Uterus (tissue), 4 donors: ENCODE measurements around the gene HOXA9. TPM values are rescaled to one million over a fixed set of nuclear protein-coding genes. Genes with fewer than 3 reads are reported as not detected.
A peak's percentile ranks its signal among the peaks of the same experiment; 100 is the strongest.

Source experiments
- DNase-seq, 2 donors: peaks; one replicate each; pipeline ENCODE4 v3.0.0-alpha.2; 2019 to 2020
- H3K27ac ChIP-seq, 2 donors: fragments of 200-600 bp; sonication (generic); 1 replicate in 1 of 2; 2 replicates in 1 of 2; pipeline ENCODE4 v1.5.1; 2016 to 2018
- H3K27me3 ChIP-seq, 2 donors: fragments of 200-600 bp; sonication (generic); one replicate each; pipeline ENCODE4 v1.5.1; 2018 to 2019; ENCODE audit warnings: control low read depth in 1 of 2
- H3K36me3 ChIP-seq, 2 donors: fragments of 200-600 bp; sonication (generic); one replicate each; pipeline ENCODE4 v1.5.1; 2019; ENCODE audit warnings: control low read depth in 1 of 2
- H3K4me1 ChIP-seq, 2 donors: fragments of 200-600 bp; sonication (generic); one replicate each; pipeline ENCODE4 v1.5.1; 2018 to 2019; ENCODE audit warnings: control low read depth in 1 of 2
- H3K4me3 ChIP-seq, 2 donors: fragments of 200-600 bp; sonication (generic); 1 replicate in 1 of 2; 2 replicates in 1 of 2; pipeline ENCODE4 v1.5.1; 2018 to 2019; ENCODE audit warnings: mild to moderate bottlenecking in 1 of 2
- H3K9me3 ChIP-seq, 2 donors: fragments of 200-600 bp; sonication (generic); one replicate each; pipeline ENCODE4 v1.5.1; 2019; ENCODE audit warnings: control low read depth in 1 of 2
- POLR2A ChIP-seq, 2 donors: fragments of 450-650 bp; IDR thresholded peaks; one replicate each; pipeline ENCODE4 v1.6.1; 2016; ENCODE audit warnings: antibody characterized with exemption in 2 of 2, mild to moderate bottlenecking in 1 of 2, moderate library complexity in 1 of 2
- intact Hi-C: fragments of 100-400 bp; cut with DNase I; formaldehyde crosslinking; loops from one replicate; pipeline ENCODE4 v1.15.1; 2023; ENCODE audit warnings: low total_unique reads
- total RNA-seq, 4 donors: library from RNA; depleted of rRNA in 3 of 4; stranded (reverse); fragments of >200 nt in 3 of 4; gene quantifications; one replicate each; pipeline versions ENCODE4 v1.1.0 to v1.2.4, GENCODE V29; 2014 to 2023
- TF ChIP-seq, protein P1 (sequence below), 4 experiments: fragments of 200-600 bp in 2 of 4; fragments of 450-650 bp in 2 of 4; sonication (generic) in 2 of 4; IDR thresholded peaks; one replicate each; pipeline ENCODE4 v1.5.1; 2016 to 2019; ENCODE audit warnings: antibody characterized with exemption in 4 of 4, mild to moderate bottlenecking in 2 of 4, moderate library complexity in 1 of 4
- donor health status: DM: yes; HTN: yes; CAD: no.

HOXA9 gene
- total RNA-seq, 4 donors from 2014 or later = 2.3 to 26.4 (median 22.4) TPM

DNA sequence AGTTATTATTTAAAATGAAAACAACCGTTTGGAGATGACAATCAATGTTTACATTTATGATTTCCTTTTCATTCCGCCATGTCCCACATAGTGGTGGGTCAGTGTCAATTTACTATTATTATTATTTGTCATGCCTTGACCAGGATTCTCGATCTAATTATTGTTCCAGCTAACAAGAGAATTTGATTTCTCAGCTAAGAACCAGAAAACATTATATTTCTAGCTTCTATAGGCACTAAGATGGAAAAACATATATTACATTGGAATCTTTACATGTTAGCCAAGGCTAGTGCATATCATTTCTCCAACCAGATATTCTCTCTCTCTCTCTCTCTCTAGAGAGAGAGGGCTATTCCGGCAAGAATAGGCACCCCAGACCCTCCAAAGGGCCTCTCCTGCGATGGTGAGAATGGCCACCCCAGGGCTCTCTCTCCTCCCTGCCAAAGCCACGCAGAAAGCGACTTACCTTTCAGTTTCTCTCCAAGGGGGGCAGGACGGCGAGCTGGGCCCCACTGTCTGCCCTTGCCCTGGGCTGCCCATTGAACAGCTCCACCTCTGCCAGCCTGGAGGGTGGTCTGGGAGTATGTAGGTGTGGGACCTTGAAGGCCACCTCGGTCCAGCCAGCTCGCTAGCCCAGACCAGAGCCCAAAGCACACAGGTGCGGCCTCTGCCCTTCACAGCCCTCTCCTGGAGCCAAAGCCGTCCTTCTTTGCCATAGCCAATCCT is 15.3 kb downstream of the HOXA9 start:
- H3K27me3 ChIP-seq = no peaks in the 10 kb centered on the region
- TF ChIP-seq, protein P1, sequence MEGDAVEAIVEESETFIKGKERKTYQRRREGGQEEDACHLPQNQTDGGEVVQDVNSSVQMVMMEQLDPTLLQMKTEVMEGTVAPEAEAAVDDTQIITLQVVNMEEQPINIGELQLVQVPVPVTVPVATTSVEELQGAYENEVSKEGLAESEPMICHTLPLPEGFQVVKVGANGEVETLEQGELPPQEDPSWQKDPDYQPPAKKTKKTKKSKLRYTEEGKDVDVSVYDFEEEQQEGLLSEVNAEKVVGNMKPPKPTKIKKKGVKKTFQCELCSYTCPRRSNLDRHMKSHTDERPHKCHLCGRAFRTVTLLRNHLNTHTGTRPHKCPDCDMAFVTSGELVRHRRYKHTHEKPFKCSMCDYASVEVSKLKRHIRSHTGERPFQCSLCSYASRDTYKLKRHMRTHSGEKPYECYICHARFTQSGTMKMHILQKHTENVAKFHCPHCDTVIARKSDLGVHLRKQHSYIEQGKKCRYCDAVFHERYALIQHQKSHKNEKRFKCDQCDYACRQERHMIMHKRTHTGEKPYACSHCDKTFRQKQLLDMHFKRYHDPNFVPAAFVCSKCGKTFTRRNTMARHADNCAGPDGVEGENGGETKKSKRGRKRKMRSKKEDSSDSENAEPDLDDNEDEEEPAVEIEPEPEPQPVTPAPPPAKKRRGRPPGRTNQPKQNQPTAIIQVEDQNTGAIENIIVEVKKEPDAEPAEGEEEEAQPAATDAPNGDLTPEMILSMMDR (IDR thresholded peaks at IDR 0.05) = no peak
- TF ChIP-seq POLR2A (IDR thresholded peaks at IDR 0.05) = no peak
- peak overlapping the region; percentile 96 for H3K27ac ChIP-seq
- intact Hi-C loops = loop anchor here (10.0 kb wide), 1 partner anchor 55 kb away; the partner anchor contains the start of gene HOXA1
- no peaks in the 10 kb centered on the region for H3K9me3 ChIP-seq
- peak overlapping the region; percentile 59 to 67 for H3K4me3 ChIP-seq
- H3K4me1 ChIP-seq = no peaks in the 10 kb centered on the region
- H3K36me3 ChIP-seq = no peaks in the 10 kb centered on the region
- DNase-seq = peak; percentile 23 to 39

DNA sequence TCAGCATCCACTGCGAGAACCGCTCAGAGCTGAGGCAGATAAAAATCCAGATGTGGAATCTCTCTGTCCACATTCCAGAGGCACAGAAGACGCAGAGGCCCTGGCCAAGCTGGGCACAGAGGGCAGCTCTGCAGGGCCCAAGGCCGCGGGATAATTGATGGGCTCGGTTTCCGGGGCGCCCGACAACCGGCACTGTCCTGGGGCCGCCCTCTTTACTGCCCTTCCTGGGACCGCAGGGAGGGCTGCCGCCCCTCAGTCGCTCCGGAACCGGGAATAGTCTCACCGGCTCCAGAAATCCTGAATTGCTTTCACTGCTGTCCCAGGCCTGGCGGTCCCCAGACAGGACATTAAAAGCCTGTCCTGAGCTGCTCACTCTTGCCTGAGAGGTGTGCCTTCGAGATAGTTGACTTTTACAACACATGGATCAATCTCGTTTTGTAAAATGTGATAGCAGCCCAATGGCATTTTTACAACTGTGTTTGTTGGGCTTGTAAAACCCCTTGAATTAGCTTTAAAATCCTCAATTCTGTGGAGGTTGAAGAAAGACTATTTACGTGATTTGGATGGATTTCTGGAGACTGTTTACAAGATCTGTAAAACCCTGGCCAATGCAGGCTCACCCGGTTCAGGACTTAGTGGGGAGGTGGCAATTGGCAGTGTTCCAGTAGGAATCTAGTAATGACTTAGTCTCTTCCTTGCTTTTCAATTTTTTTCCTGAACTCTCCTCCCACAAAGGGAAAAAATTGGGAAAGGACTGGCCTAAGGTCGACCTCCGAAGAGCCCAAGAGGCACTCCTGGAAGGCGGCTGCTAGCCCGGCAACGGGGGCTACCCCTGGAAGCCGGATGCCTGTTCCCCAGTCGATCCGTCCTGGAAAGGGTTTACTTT is 16.3 kb downstream of the HOXA9 start:
- peak overlapping the region; percentile 96 for H3K27ac ChIP-seq
- H3K9me3 ChIP-seq = no peaks in the 10 kb centered on the region
- H3K4me1 ChIP-seq = no peaks in the 10 kb centered on the region
- DNase-seq = peak in 1 of 2 donors; percentile 38
- TF ChIP-seq, protein P1 (IDR thresholded peaks at IDR 0.05) = no peak
- TF ChIP-seq POLR2A (IDR thresholded peaks at IDR 0.05) = no peak
- no peaks in the 10 kb centered on the region for H3K36me3 ChIP-seq
- H3K27me3 ChIP-seq = no peaks in the 10 kb centered on the region
- H3K4me3 ChIP-seq = peak overlapping the region; percentile 43 to 59
- intact Hi-C loops = loop anchor here (10.0 kb wide), 1 partner anchor 54 kb away; the partner anchor contains the start of gene HOXA1

DNA sequence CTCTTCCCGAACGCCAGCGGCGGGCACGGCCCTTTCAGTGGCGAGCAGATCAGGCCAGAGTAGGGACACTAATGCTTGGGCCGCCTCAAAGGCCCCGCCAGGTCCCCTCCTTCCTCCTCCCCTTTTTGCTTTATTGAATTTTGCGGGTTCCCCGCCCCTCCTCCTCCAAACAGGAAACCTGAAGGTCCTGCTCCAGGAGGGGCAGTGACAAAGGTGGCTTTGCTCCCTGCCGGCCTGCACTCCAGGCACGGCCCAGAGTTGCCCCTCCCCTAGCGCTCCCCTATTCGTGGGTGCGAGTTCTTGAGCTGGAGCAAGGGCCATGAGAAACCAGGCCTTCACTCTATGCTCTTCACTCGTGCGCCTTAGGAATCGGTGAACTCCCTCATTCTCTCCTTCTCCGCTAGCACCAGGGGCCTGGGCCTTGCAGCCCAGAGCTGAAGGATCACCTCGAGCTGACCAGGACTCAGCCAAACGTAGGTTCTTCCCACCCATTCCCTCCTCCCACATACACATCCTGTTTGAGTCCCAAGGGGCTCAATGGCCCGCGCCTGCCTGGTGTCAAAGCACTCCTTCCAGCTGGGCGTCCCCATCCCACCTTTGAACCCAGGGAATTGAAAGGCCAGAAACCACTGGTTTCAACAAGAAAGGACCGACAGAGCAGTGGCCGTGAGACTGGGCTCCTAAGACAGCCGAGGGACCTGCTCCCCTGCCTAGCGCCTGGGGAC is 17.1 kb downstream of the HOXA9 start:
- Histone ChIP-seq H3K27me3 (no peaks in the 10 kb centered on the region), H3K9me3 (no peaks in the 10 kb centered on the region), H3K4me1 (no peaks in the 10 kb centered on the region), H3K4me3 (peak overlapping the region; percentile 43 to 59), H3K36me3 (no peaks in the 10 kb centered on the region), H3K27ac (peak overlapping the region; percentile 96)
- TF ChIP-seq, protein P1 (IDR thresholded peaks at IDR 0.05) = no peak
- no peak for TF ChIP-seq POLR2A (IDR thresholded peaks at IDR 0.05)
- intact Hi-C loops = loop anchor here (10.0 kb wide), 1 partner anchor 53 kb away; the partner anchor contains the start of gene HOXA1
- peak; percentile 31 to 37 for DNase-seq

DNA sequence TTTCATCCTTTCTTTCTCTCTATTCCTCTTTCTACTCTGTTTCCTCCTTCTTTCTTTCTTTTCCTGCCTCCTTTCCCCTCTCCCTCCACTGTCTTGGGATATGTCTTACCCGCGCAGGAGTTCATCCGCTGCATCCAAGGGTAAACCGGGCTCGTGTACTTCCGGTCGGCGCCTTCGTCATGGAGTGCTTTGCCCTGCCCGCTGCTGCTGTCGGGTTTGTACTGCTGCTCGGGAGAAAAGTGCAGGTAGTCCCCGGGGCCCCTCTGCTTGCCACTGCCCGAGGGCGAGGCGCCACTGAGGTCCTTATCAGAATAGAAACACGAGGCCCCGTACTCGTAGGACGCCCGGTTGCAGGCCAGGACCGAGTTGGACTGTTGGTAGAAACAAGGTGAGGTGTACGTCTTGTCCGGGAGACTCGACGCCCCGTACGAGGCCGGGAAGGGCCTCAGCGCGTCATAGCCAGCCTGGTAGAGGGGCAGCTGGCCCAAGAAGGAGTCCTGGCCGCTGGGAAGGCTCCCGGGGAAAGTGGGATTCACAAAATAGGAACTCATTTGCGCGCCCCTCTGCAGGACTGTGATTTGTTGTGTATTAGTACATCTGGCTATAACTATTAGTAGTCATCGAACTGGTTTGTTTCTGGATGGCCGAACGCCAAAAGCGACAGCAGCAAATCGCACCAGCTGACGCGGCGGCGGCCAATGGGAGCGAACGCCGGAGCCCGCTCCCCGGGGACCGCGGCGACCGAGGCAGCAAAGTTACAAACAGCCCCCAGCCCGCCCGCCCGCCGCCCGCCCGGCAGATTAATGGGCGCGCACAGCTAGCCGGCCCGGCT is 17.9 kb downstream of the HOXA9 start, which contains the start of gene HOXA6:
HOXA6 (minus strand) TSS at position 576 of the 832 bp plus-strand sequence; CDS start at position 551, 25 bp downstream.
- Histone ChIP-seq H3K9me3 (no peaks in the 10 kb centered on the region), H3K27me3 (no peaks in the 10 kb centered on the region), H3K4me3 (peak within 1 kb of the TSS; percentile 43 to 59), H3K36me3 (no peaks in the 10 kb centered on the region), H3K4me1 (no peaks in the 10 kb centered on the region), H3K27ac (peak within 1 kb of the TSS; percentile 96)
- peak; percentile 57 for DNase-seq
- TF ChIP-seq POLR2A (IDR thresholded peaks at IDR 0.05) = no peak
- TF ChIP-seq, protein P1 (IDR thresholded peaks at IDR 0.05) = no peak
- intact Hi-C loops = loop anchor here (10.0 kb wide), 1 partner anchor 53 kb away; the partner anchor contains the start of gene HOXA1
